Measurements from ENCODE around the gene OR2K2. TPM values are rescaled to one million over a fixed set of nuclear protein-coding genes. Genes with fewer than 3 reads are reported as not detected.

Gene OR2K2
- total and polyA plus RNA-seq, 10 of the 15 experiments (the other 5 are each of a cell fraction or from before 2014, with no cell fraction given), result 0.12 TPM; not detected in 9

DNA sequence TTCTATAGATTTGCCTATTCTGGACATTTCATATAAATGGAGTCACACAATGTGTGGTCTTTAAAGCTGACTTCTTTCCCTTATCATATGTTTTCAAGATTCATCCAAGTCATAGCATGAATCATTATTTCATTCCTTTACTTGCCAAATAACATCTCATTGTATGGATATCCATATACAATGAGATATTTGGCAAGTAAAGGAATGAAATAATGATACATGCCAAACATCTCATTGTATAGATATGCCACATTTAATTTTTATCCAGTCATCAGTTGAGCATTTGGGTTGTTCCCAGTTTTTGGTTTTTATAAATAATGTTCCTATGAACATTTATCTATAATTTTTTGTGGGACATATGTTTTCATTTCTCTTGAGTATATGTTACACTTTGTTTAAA is 20.5 kb upstream of the OR2K2 start:
- Histone ChIP-seq H2AFZ (ENCODE audit: control insufficient read depth, low read depth, low read length) (no peak overlapping the region), H3K79me2 (ENCODE audit: control insufficient read depth, insufficient read depth, low read length) (no peaks in the 10 kb centered on the region), H3K27ac (ENCODE audit: control insufficient read depth, insufficient read depth) (no peak overlapping the region), H3K36me3 (ENCODE audit: control insufficient read depth in 2 of 2, insufficient read depth in 2 of 2, low read length in 1 of 2) (no peaks in the 10 kb centered on the region), H3K4me1 (ENCODE audit: control insufficient read depth, insufficient read depth, low read length) (no peaks in the 10 kb centered on the region), H3K4me3 (no peak overlapping the region), H4K20me1 (ENCODE audit: control insufficient read depth, insufficient read depth) (no peaks in the 10 kb centered on the region), H3K27me3 (replicated peaks in 1 of 2; ENCODE audit: control insufficient read depth in 2 of 2, insufficient read depth in 2 of 2, low read length in 1 of 2) (no peaks in the 10 kb centered on the region), H3K4me2 (ENCODE audit: control insufficient read depth, insufficient read depth) (no peak overlapping the region), H3K9me3 (replicated peaks; ENCODE audit: control insufficient read depth, insufficient read depth, low read length) (no peaks in the 10 kb centered on the region), H3K9ac (ENCODE audit: control insufficient read depth, insufficient read depth, low read length) (no peak overlapping the region)
- in situ Hi-C loops (cut with MboI), result no loop called here
- CTCF ChIA-PET, result no interaction called here
- RAD21 ChIA-PET (ENCODE audit: unreplicated experiment), result no interaction called here
- FAIRE-seq (no peak), DNase-seq (ENCODE audit: low read depth, low spot score) (no peak), ATAC-seq (no peak)
- SMC1A ChIA-PET (ENCODE audit: uncharacterized antibody, unreplicated experiment), result interaction anchor here (1.1 kb wide), 1 partner anchor 13 kb away, joined by 3 read pairs; no protein-coding TSS in a partner anchor
- intact Hi-C loops (cut with micrococcal nuclease; ENCODE audit: unreplicated experiment), result no loop called here
- POLR2A ChIA-PET, result no interaction called here
- BruUV-seq (replicated peaks), result no TSS peak
- TF ChIP-seq WRNIP1 (IDR thresholded peaks at IDR 0.05; ENCODE audit: borderline replicate concordance, low read depth, low read length) (no peak), HDAC2 (IDR thresholded peaks at IDR 0.05) (no peak), NFIC (IDR thresholded peaks at IDR 0.05; ENCODE audit: low read depth, low read length) (no peak), ZZZ3 (IDR thresholded peaks at IDR 0.05; ENCODE audit: control insufficient read depth, insufficient read length, low read depth) (no peak), SUPT20H (IDR thresholded peaks at IDR 0.05; ENCODE audit: borderline replicate concordance, control insufficient read depth, low read depth, low read length) (no peak), KLF5 (IDR thresholded peaks at IDR 0.05; ENCODE audit: partially characterized antibody) (no peak), STAT3 (IDR thresholded peaks at IDR 0.05; ENCODE audit: low read depth, low read length) (no peak), ZNF384 (IDR thresholded peaks at IDR 0.05; ENCODE audit: borderline replicate concordance, low read depth, low read length) (no peak)
- TF ChIP-seq, protein P1, sequence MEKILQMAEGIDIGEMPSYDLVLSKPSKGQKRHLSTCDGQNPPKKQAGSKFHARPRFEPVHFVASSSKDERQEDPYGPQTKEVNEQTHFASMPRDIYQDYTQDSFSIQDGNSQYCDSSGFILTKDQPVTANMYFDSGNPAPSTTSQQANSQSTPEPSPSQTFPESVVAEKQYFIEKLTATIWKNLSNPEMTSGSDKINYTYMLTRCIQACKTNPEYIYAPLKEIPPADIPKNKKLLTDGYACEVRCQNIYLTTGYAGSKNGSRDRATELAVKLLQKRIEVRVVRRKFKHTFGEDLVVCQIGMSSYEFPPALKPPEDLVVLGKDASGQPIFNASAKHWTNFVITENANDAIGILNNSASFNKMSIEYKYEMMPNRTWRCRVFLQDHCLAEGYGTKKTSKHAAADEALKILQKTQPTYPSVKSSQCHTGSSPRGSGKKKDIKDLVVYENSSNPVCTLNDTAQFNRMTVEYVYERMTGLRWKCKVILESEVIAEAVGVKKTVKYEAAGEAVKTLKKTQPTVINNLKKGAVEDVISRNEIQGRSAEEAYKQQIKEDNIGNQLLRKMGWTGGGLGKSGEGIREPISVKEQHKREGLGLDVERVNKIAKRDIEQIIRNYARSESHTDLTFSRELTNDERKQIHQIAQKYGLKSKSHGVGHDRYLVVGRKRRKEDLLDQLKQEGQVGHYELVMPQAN (conservative IDR thresholded peaks at IDR 0.05), result no peak
- TF ChIP-seq, protein P2, sequence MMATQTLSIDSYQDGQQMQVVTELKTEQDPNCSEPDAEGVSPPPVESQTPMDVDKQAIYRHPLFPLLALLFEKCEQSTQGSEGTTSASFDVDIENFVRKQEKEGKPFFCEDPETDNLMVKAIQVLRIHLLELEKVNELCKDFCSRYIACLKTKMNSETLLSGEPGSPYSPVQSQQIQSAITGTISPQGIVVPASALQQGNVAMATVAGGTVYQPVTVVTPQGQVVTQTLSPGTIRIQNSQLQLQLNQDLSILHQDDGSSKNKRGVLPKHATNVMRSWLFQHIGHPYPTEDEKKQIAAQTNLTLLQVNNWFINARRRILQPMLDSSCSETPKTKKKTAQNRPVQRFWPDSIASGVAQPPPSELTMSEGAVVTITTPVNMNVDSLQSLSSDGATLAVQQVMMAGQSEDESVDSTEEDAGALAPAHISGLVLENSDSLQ (IDR thresholded peaks at IDR 0.05), result no peak
- TF ChIP-seq, protein P3, sequence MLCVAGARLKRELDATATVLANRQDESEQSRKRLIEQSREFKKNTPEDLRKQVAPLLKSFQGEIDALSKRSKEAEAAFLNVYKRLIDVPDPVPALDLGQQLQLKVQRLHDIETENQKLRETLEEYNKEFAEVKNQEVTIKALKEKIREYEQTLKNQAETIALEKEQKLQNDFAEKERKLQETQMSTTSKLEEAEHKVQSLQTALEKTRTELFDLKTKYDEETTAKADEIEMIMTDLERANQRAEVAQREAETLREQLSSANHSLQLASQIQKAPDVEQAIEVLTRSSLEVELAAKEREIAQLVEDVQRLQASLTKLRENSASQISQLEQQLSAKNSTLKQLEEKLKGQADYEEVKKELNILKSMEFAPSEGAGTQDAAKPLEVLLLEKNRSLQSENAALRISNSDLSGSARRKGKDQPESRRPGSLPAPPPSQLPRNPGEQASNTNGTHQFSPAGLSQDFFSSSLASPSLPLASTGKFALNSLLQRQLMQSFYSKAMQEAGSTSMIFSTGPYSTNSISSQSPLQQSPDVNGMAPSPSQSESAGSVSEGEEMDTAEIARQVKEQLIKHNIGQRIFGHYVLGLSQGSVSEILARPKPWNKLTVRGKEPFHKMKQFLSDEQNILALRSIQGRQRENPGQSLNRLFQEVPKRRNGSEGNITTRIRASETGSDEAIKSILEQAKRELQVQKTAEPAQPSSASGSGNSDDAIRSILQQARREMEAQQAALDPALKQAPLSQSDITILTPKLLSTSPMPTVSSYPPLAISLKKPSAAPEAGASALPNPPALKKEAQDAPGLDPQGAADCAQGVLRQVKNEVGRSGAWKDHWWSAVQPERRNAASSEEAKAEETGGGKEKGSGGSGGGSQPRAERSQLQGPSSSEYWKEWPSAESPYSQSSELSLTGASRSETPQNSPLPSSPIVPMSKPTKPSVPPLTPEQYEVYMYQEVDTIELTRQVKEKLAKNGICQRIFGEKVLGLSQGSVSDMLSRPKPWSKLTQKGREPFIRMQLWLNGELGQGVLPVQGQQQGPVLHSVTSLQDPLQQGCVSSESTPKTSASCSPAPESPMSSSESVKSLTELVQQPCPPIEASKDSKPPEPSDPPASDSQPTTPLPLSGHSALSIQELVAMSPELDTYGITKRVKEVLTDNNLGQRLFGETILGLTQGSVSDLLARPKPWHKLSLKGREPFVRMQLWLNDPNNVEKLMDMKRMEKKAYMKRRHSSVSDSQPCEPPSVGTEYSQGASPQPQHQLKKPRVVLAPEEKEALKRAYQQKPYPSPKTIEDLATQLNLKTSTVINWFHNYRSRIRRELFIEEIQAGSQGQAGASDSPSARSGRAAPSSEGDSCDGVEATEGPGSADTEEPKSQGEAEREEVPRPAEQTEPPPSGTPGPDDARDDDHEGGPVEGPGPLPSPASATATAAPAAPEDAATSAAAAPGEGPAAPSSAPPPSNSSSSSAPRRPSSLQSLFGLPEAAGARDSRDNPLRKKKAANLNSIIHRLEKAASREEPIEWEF (IDR thresholded peaks at IDR 0.05; ENCODE audit: insufficient replicate concordance, low read depth, low read length), result no peak
- TF ChIP-seq, protein P4, sequence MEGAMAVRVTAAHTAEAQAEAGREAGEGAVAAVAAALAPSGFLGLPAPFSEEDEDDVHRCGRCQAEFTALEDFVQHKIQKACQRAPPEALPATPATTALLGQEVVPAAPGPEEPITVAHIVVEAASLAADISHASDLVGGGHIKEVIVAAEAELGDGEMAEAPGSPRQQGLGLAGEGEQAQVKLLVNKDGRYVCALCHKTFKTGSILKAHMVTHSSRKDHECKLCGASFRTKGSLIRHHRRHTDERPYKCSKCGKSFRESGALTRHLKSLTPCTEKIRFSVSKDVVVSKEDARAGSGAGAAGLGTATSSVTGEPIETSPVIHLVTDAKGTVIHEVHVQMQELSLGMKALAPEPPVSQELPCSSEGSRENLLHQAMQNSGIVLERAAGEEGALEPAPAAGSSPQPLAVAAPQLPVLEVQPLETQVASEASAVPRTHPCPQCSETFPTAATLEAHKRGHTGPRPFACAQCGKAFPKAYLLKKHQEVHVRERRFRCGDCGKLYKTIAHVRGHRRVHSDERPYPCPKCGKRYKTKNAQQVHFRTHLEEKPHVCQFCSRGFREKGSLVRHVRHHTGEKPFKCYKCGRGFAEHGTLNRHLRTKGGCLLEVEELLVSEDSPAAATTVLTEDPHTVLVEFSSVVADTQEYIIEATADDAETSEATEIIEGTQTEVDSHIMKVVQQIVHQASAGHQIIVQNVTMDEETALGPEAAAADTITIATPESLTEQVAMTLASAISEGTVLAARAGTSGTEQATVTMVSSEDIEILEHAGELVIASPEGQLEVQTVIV (IDR thresholded peaks at IDR 0.05; ENCODE audit: borderline replicate concordance, partially characterized antibody), result no peak
